Caco-2 (cell line): ENCODE measurements around the gene TULP1. TPM values are rescaled to one million over a fixed set of nuclear protein-coding genes. Genes with fewer than 3 reads are reported as not detected.

Experiments
- BruUV-seq: library from RNA; stranded (reverse); fragments of 400-500 nt; replicated peaks from 2 replicates; lab custom pipeline; 2021; lab: Mats Ljungman, UMichigan
- CTCF ChIA-PET: fragments of 300-600 bp; sonication (Branson Sonifier 250); formaldehyde crosslinking; loops from one replicate; lab custom pipeline; 2022; ENCODE audit warnings: antibody characterized with exemption; lab: Charles Lee
- POLR2A ChIA-PET: fragments of 300-600 bp; sonication (Branson Sonifier 250); formaldehyde crosslinking; loops from one replicate; lab custom pipeline; 2022; ENCODE audit warnings: antibody characterized with exemption; lab: Charles Lee
- DNase-seq, 2 experiments: peaks; one replicate each; pipeline versions ENCODE4 v3.0.0 to v3.0.0-alpha.2; 2020 to 2022
- H3K27me3 ChIP-seq: replicated peaks from 2 replicates; pipeline ENCODE4 v1.6.0; 2011; ENCODE audit warnings: low read length; ENCODE audit not compliant: control insufficient read depth, insufficient read depth
- H3K36me3 ChIP-seq: 2 replicates; pipeline ENCODE4 v1.5.1; 2011; ENCODE audit warnings: low read length; ENCODE audit not compliant: control insufficient read depth, insufficient read depth
- H3K4me1 ChIP-seq: fragments of 250-450 bp; sonication (Bioruptor Pico); 2 replicates; pipeline ENCODE4 v1.5.1; 2020; ENCODE audit warnings: mild to moderate bottlenecking
- H3K4me3 ChIP-seq: 2 replicates; pipeline ENCODE4 v1.5.1; 2011; ENCODE audit warnings: low read depth, mild to moderate bottlenecking, control low read depth, low read length
- H3K9me3 ChIP-seq: fragments of 250-450 bp; sonication (Bioruptor Pico); 2 replicates; pipeline ENCODE4 v1.5.1; 2020; ENCODE audit warnings: mild to moderate bottlenecking, moderate library complexity
- H3K27ac Mint-ChIP-seq: one replicate; pipeline ENCODE4 v1.8.0; 2022; ENCODE audit warnings: mixed read lengths; ENCODE audit not compliant: unreplicated experiment
- H3K27me3 Mint-ChIP-seq: one replicate; pipeline ENCODE4 v1.8.0; 2022; ENCODE audit warnings: mixed read lengths; ENCODE audit not compliant: insufficient read depth, unreplicated experiment
- H3K36me3 Mint-ChIP-seq: one replicate; pipeline ENCODE4 v1.8.0; 2022; ENCODE audit warnings: mild to moderate bottlenecking, mixed read lengths; ENCODE audit not compliant: insufficient read depth, unreplicated experiment
- H3K4me1 Mint-ChIP-seq: one replicate; pipeline ENCODE4 v1.8.0; 2022; ENCODE audit warnings: low read depth, mixed read lengths; ENCODE audit not compliant: unreplicated experiment
- H3K4me3 Mint-ChIP-seq: one replicate; pipeline ENCODE4 v1.8.0; 2022; ENCODE audit warnings: mild to moderate bottlenecking, moderate library complexity, mixed read lengths; ENCODE audit not compliant: unreplicated experiment
- H3K9me3 Mint-ChIP-seq: one replicate; pipeline ENCODE4 v1.8.0; 2022; ENCODE audit warnings: mixed read lengths; ENCODE audit not compliant: unreplicated experiment
- CTCF ChIP-seq, 2 experiments: fragments of 200-600 bp in 1 of 2; IDR thresholded peaks; 1 replicate in 1 of 2; 2 replicates in 1 of 2; pipeline versions ENCODE4 v1.5.1 to v1.8.0; 2011 to 2022; ENCODE audit warnings: antibody characterized with exemption in 1 of 2, control low read depth in 1 of 2, inconsistent platforms in 1 of 2, low read depth in 1 of 2, low read length in 1 of 2, mild to moderate bottlenecking in 1 of 2, moderate library complexity in 1 of 2; ENCODE audit not compliant: insufficient read depth in 1 of 2, severe bottlenecking in 1 of 2, unreplicated experiment in 1 of 2
- intact Hi-C: fragments of 100-400 bp; cut with micrococcal nuclease; formaldehyde crosslinking; loops from one replicate; pipeline ENCODE4 v1.10.0; 2022; ENCODE audit not compliant: unreplicated experiment
- total RNA-seq: library from RNA; stranded (reverse); gene quantifications from 2 replicates; pipeline ENCODE4 v1.2.3, GENCODE V29; 2022

The TULP1 gene
- total RNA-seq, 1 experiment from 2014 or later = not detected

GRCh38 chr6:35451354-35452182 is 61.1 kb downstream of the TULP1 start:
- intact Hi-C loops = loop anchor here (1.0 kb wide), 1 partner anchor 17 kb away; the partner anchor contains the start of gene RPL10A
- POLR2A ChIA-PET = interaction anchor here (1.2 kb wide), 1 partner anchor 16 kb away, joined by 6 read pairs; no protein-coding TSS in a partner anchor
- BruUV-seq = no TSS peak

GRCh38 chr6:35449287-35449881 is 63.3 kb downstream of the TULP1 start:
- CTCF ChIA-PET = interaction anchor here (0.6 to 2.5 kb wide), 17 partner anchors 17 to 528 kb away, joined by 3 to 50 read pairs (median 3); partner anchors contain the start of genes DEF6 and PPARD
- no peaks in the 10 kb centered on the region for H3K27me3 Mint-ChIP-seq
- no peaks in the 10 kb centered on the region for H3K27me3 ChIP-seq
- H3K9me3 ChIP-seq = no peaks in the 10 kb centered on the region
- H3K4me1 ChIP-seq = no peaks in the 10 kb centered on the region
- intact Hi-C loops = loop anchor here (1.0 to 5.0 kb wide), 5 partner anchors 34 to 152 kb away; partner anchors contain the start of genes DEF6 and PPARD
- peak in 1 of 2 experiments; percentile 58 for DNase-seq
- no peak overlapping the region for H3K4me3 ChIP-seq
- TF ChIP-seq CTCF (IDR thresholded peaks at IDR 0.05; ENCODE audit: insufficient read depth in 1 of 2, low read depth in 1 of 2, low read length in 1 of 2, severe bottlenecking in 1 of 2, unreplicated experiment in 1 of 2) = peak; percentile 70 to 73
- POLR2A ChIA-PET = interaction anchor here (0.6 to 1.0 kb wide), 2 partner anchors 30 to 33 kb away, joined by 3 to 4 read pairs; no protein-coding TSS in a partner anchor
- no peak overlapping the region for H3K4me3 Mint-ChIP-seq
- H3K36me3 Mint-ChIP-seq = no peaks in the 10 kb centered on the region
- no peak overlapping the region for H3K27ac Mint-ChIP-seq
- no TSS peak for BruUV-seq
- no peaks in the 10 kb centered on the region for H3K36me3 ChIP-seq
- peaks cover 7% of the 10 kb centered on the region for H3K4me1 Mint-ChIP-seq
- H3K9me3 Mint-ChIP-seq = no peaks in the 10 kb centered on the region

More at GRCh38 chr6:35451354-35452182, 61.1 kb downstream of the TULP1 start:
- CTCF ChIA-PET = interaction anchor here (0.9 to 1.8 kb wide), 5 partner anchors 16 to 158 kb away, joined by 4 to 10 read pairs (median 4); partner anchors contain the start of genes PPARD and RPL10A
- Mint-ChIP-seq H3K27ac (no peak overlapping the region), H3K27me3 (no peaks in the 10 kb centered on the region), H3K4me1 (peaks cover 7% of the 10 kb centered on the region), H3K36me3 (peaks cover 10% of the 10 kb centered on the region), H3K4me3 (peak overlapping the region; percentile 74), H3K9me3 (no peaks in the 10 kb centered on the region)
- Histone ChIP-seq H3K9me3 (no peaks in the 10 kb centered on the region), H3K4me1 (no peaks in the 10 kb centered on the region), H3K27me3 (no peaks in the 10 kb centered on the region), H3K36me3 (no peaks in the 10 kb centered on the region), H3K4me3 (peak overlapping the region; percentile 85)
- TF ChIP-seq CTCF (IDR thresholded peaks at IDR 0.05; ENCODE audit: insufficient read depth in 1 of 2, low read depth in 1 of 2, low read length in 1 of 2, severe bottlenecking in 1 of 2, unreplicated experiment in 1 of 2) = no peak
- DNase-seq = no peak

- Histone ChIP-seq H3K4me3 (no peak overlapping the region), H3K9me3 (no peaks in the 10 kb centered on the region), H3K36me3 (no peaks in the 10 kb centered on the region), H3K4me1 (no peaks in the 10 kb centered on the region), H3K27me3 (no peaks in the 10 kb centered on the region)
- Mint-ChIP-seq H3K4me3 (no peak overlapping the region), H3K36me3 (no peaks in the 10 kb centered on the region), H3K9me3 (no peaks in the 10 kb centered on the region), H3K27me3 (no peaks in the 10 kb centered on the region), H3K27ac (no peak overlapping the region), H3K4me1 (peaks cover 7% of the 10 kb centered on the region)
- intact Hi-C loops = loop anchor here (2.0 to 5.0 kb wide), 2 partner anchors 46 to 77 kb away; no protein-coding TSS in a partner anchor
- POLR2A ChIA-PET = no interaction called here
- DNase-seq = no peak
- no peak for TF ChIP-seq CTCF (IDR thresholded peaks at IDR 0.05; ENCODE audit: insufficient read depth in 1 of 2, low read depth in 1 of 2, low read length in 1 of 2, severe bottlenecking in 1 of 2, unreplicated experiment in 1 of 2)
- CTCF ChIA-PET = interaction anchor here (0.6 to 2.5 kb wide), 3 partner anchors 10 to 575 kb away, joined by 3 to 50 read pairs (median 5); partner anchors contain the start of gene PPARD
- BruUV-seq = no TSS peak
Observed at GRCh38 chr6:35448191-35448590, 64.5 kb downstream of the TULP1 start.
